Neural progenitor cell (in vitro differentiated cells): ENCODE data around the gene ARL4D.

Source experiments
- CTCF ChIP-seq: fragments of 200-600 bp; sonication (generic); IDR thresholded peaks from 2 replicates; pipeline ENCODE4 v1.5.1; 2017; ENCODE audit warnings: antibody characterized with exemption, mild to moderate bottlenecking
- EZH2phosphoT487 ChIP-seq: fragments of 200-600 bp; sonication (generic); IDR thresholded peaks from 2 replicates; pipeline ENCODE4 v1.6.1; 2017; ENCODE audit warnings: antibody characterized with exemption

- no peak for TF ChIP-seq CTCF
- TF ChIP-seq EZH2phosphoT487, result no peak
Measured at GRCh38 chr17:43366891-43367736, 31.7 kb upstream of the ARL4D start.
